ENCODE results near the gene HOXD10.

HOXD10 gene

DNA sequence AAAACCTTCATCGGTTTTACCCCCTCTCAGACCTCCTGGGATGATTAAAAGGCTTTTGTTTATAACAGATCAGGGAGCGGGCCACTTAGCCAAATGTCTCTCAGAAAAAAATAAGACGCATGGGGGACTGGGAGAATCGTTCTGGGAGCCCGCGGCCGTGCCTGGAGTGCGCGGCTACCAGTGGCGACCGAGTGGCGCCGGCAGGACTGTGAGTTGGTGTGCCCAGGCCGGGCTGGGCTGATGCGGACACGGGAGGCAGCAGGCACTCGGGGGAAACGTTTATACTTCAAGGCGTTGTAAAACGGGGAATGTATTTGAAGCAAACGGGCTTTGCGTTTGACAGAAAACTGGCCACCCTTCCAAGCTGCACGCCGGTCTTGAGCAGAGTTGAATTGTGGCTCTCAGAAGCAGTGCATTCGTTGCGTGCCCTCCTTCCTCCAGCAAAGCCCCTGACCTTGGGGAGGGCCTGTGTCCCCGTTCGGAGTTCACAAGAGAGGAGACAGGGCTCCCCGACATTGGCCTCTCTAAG, 4.7 kb upstream of the HOXD10 start:
- Histone ChIP-seq H3K27ac (ENCODE audit: poor library complexity, severe bottlenecking) (no peak overlapping the region), H3K4me3 (ENCODE audit: severe bottlenecking) (no peak overlapping the region), H3K27me3 (ENCODE audit: insufficient read depth, poor library complexity, severe bottlenecking) (no peaks in the 10 kb centered on the region), H3K9me3 (ENCODE audit: severe bottlenecking) (no peaks in the 10 kb centered on the region), H3K4me1 (ENCODE audit: insufficient read depth, poor library complexity, severe bottlenecking) (peaks cover 6% of the 10 kb centered on the region), H3K36me3 (ENCODE audit: low read depth) (peaks cover 36% of the 10 kb centered on the region)
- DNase-seq (ENCODE audit: low spot score): no peak
- TF ChIP-seq CTCF (IDR thresholded peaks at IDR 0.05; ENCODE audit: poor library complexity, severe bottlenecking): no peak
- no peak for ATAC-seq (ENCODE audit: low read depth)

DNA sequence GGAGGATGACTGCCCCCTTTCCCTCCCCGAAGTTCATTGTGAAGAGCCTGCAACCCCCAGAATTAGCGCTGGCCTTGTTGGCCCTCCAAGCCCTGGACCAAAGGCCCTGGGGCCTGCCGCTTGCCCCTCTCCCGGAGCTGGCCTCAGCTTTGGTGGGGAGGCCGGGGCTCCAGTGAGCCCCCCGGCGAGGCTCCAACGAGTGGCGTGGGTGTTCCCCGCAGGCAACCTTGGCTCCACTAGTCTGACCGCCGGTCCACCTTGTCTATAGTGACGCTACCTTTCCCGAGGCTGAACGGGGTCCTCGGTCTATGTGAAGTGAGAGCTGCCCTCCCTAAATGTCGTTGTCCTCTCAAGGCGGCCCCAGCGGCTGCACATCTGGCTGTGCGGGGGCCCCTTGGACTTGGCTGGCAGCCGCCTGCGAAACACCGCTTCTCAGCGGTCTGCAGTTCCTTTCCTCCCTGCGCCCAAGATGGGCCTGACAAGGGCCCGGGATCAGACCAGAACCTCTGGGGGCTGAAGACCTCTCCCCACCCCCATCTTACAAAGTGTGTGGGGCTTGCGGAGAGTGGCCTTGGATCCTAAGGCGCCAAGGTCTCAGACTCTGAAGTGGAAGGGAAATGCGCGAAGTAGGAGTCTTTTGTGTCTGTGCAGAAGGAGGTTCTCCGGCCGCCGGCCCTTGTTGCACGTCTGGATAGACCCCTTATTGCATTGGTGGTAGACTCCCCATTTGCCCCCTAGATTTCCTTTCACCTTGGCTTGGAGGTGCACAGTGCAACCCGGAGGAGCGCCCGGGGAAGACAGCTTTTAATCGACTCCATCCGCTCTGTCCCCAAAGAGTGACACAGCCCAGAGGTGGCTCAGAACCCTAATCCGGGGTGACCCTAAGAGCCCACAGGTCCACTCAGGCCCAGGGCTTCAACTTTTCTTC, 3.9 kb upstream of the HOXD10 start:
- Histone ChIP-seq H3K9me3 (ENCODE audit: severe bottlenecking) (no peaks in the 10 kb centered on the region), H3K4me3 (ENCODE audit: severe bottlenecking) (no peak overlapping the region), H3K4me1 (ENCODE audit: insufficient read depth, poor library complexity, severe bottlenecking) (peaks cover 6% of the 10 kb centered on the region), H3K27me3 (ENCODE audit: insufficient read depth, poor library complexity, severe bottlenecking) (no peaks in the 10 kb centered on the region), H3K27ac (ENCODE audit: poor library complexity, severe bottlenecking) (peak overlapping the region; percentile 22), H3K36me3 (ENCODE audit: low read depth) (peaks cover 43% of the 10 kb centered on the region)
- no peak for TF ChIP-seq CTCF (IDR thresholded peaks at IDR 0.05; ENCODE audit: poor library complexity, severe bottlenecking)
- no peak for DNase-seq (ENCODE audit: low spot score)
- no peak for ATAC-seq (ENCODE audit: low read depth)

- H3K27ac ChIP-seq (ENCODE audit: poor library complexity, severe bottlenecking): peak overlapping the region; percentile 22
- H3K27me3 ChIP-seq (ENCODE audit: insufficient read depth, poor library complexity, severe bottlenecking): no peaks in the 10 kb centered on the region
- H3K9me3 ChIP-seq (ENCODE audit: severe bottlenecking): no peaks in the 10 kb centered on the region
- ATAC-seq (ENCODE audit: low read depth): peak; percentile 30; the same call in 2 of the 3 replicates
- H3K36me3 ChIP-seq (ENCODE audit: low read depth): peaks cover 52% of the 10 kb centered on the region
- no peak overlapping the region for H3K4me3 ChIP-seq (ENCODE audit: severe bottlenecking)
- TF ChIP-seq CTCF (IDR thresholded peaks at IDR 0.05; ENCODE audit: poor library complexity, severe bottlenecking): no peak
- H3K4me1 ChIP-seq (ENCODE audit: insufficient read depth, poor library complexity, severe bottlenecking): peaks cover 6% of the 10 kb centered on the region
- DNase-seq (ENCODE audit: low spot score): no peak
Measured at GRCh38 chr2:176114120-176114929, 2.3 kb upstream of the HOXD10 start.

GRCh38 chr2:176114930-176115625, 1.5 kb upstream of the HOXD10 start:
- Histone ChIP-seq H3K36me3 (ENCODE audit: low read depth) (peaks cover 47% of the 10 kb centered on the region), H3K4me3 (ENCODE audit: severe bottlenecking) (no peak overlapping the region), H3K27me3 (ENCODE audit: insufficient read depth, poor library complexity, severe bottlenecking) (no peaks in the 10 kb centered on the region), H3K9me3 (ENCODE audit: severe bottlenecking) (no peaks in the 10 kb centered on the region), H3K27ac (ENCODE audit: poor library complexity, severe bottlenecking) (peak overlapping the region; percentile 22), H3K4me1 (ENCODE audit: insufficient read depth, poor library complexity, severe bottlenecking) (peaks cover 6% of the 10 kb centered on the region)
- TF ChIP-seq CTCF (IDR thresholded peaks at IDR 0.05; ENCODE audit: poor library complexity, severe bottlenecking): no peak
- DNase-seq (ENCODE audit: low spot score): no peak
- ATAC-seq (ENCODE audit: low read depth): no peak

Measured in RWPE2 (cell line).